Activated CD8-positive, alpha-beta T cell treated with anti-CD3 and anti-CD28 coated beads for 36 hours (primary cell): ENCODE measurements around the gene RPP14. TPM values are rescaled to one million over a fixed set of nuclear protein-coding genes. Genes with fewer than 3 reads are reported as not detected.
A peak's percentile ranks its signal among the peaks of the same experiment; 100 is the strongest.

ENCODE experiments used
- ATAC-seq: fragments of 200-7000 bp; cut with Tn5 transposase; one replicate; pipeline ENCODE4 v1.10.0; 2021; ENCODE audit warnings: mild to moderate bottlenecking, moderate library complexity
- CTCF ChIA-PET: fragments of 350-600 bp; sonication (Branson Sonifier 250); formaldehyde crosslinking; loops from one replicate; lab custom pipeline; 2021; ENCODE audit warnings: antibody characterized with exemption; lab: Charles Lee
- POLR2A ChIA-PET: fragments of 350-600 bp; sonication (Branson Sonifier 250); formaldehyde crosslinking; loops from one replicate; lab custom pipeline; 2021; ENCODE audit warnings: antibody characterized with exemption; lab: Charles Lee
- DNase-seq: peaks from one replicate; pipeline ENCODE4 v3.0.0-alpha.2; 2020
- H3K27ac Mint-ChIP-seq: one replicate; pipeline ENCODE4 v1.8.0; 2021; ENCODE audit warnings: mild to moderate bottlenecking, mixed read lengths
- H3K27me3 Mint-ChIP-seq: one replicate; pipeline ENCODE4 v1.8.0; 2021; ENCODE audit warnings: mixed read lengths
- H3K36me3 Mint-ChIP-seq: one replicate; pipeline ENCODE4 v1.8.0; 2021; ENCODE audit warnings: low read depth, mixed read lengths
- H3K4me1 Mint-ChIP-seq: one replicate; pipeline ENCODE4 v1.8.0; 2021; ENCODE audit warnings: low read depth, mixed read lengths
- H3K4me3 Mint-ChIP-seq: one replicate; pipeline ENCODE4 v1.8.0; 2021; ENCODE audit warnings: mild to moderate bottlenecking, moderate library complexity, mixed read lengths
- H3K9me3 Mint-ChIP-seq: one replicate; pipeline ENCODE4 v1.8.0; 2021; ENCODE audit warnings: mixed read lengths
- intact Hi-C: fragments of 100-400 bp; cut with micrococcal nuclease; formaldehyde crosslinking; loops from one replicate; pipeline ENCODE4 v1.10.0; 2022
- total RNA-seq, 2 experiments: library from RNA; stranded (reverse); gene quantifications; one replicate each; pipeline ENCODE4 v1.2.3, GENCODE V29; 2021
- TF ChIP-seq, protein P1 (sequence below): fragments of 200-600 bp; IDR thresholded peaks from one replicate; pipeline ENCODE4 v1.8.0; 2022; ENCODE audit warnings: antibody characterized with exemption, mild to moderate bottlenecking

RPP14 gene
- total RNA-seq, 2 experiments from 2014 or later = 16.1 to 18.0 TPM

- H3K27me3 Mint-ChIP-seq = peaks cover 17% of the 10 kb centered on the region
- no peaks in the 10 kb centered on the region for H3K4me1 Mint-ChIP-seq
- ChIA-PET CTCF (interaction anchor here (1.2 to 4.4 kb wide), 5 partner anchors 9 to 121 kb away, joined by 3 to 35 read pairs (median 12); partner anchors contain the start of genes HTD2 and RPP14), POLR2A (no interaction called here)
- no peak for ATAC-seq
- H3K9me3 Mint-ChIP-seq = peaks cover 3% of the 10 kb centered on the region
- intact Hi-C loops = no loop called here
- no peak for DNase-seq
- H3K36me3 Mint-ChIP-seq = no peaks in the 10 kb centered on the region
- no peak overlapping the region for H3K4me3 Mint-ChIP-seq
- TF ChIP-seq, protein P1, sequence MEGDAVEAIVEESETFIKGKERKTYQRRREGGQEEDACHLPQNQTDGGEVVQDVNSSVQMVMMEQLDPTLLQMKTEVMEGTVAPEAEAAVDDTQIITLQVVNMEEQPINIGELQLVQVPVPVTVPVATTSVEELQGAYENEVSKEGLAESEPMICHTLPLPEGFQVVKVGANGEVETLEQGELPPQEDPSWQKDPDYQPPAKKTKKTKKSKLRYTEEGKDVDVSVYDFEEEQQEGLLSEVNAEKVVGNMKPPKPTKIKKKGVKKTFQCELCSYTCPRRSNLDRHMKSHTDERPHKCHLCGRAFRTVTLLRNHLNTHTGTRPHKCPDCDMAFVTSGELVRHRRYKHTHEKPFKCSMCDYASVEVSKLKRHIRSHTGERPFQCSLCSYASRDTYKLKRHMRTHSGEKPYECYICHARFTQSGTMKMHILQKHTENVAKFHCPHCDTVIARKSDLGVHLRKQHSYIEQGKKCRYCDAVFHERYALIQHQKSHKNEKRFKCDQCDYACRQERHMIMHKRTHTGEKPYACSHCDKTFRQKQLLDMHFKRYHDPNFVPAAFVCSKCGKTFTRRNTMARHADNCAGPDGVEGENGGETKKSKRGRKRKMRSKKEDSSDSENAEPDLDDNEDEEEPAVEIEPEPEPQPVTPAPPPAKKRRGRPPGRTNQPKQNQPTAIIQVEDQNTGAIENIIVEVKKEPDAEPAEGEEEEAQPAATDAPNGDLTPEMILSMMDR = no peak
- H3K27ac Mint-ChIP-seq = no peak overlapping the region
These were observed 7.9 kb upstream of the RPP14 start for GRCh38 chr3:58298190-58298589.

DNA sequence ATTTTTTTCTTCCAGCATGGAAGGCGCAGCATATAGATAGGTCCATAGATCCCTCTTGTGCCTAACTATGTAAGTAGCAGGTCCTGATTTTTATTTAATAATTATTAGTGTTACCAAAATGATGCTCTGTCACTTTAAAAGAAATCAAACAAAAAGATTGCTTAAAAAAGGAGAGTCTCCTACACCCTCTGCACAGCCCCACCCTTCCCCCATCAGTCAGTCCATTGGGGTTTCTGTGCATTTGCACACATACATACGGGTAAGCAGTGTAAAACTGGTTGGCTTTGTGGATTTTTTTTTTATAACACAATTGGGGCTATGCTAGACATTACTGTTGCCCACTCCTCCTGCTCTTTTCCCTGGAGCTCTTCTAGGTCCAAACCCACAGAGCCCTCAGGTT, 7.0 kb upstream of the RPP14 start:
- ATAC-seq = no peak
- TF ChIP-seq, protein P1 = no peak
- no peak for DNase-seq
- H3K36me3 Mint-ChIP-seq = no peaks in the 10 kb centered on the region
- no peaks in the 10 kb centered on the region for H3K4me1 Mint-ChIP-seq
- H3K4me3 Mint-ChIP-seq = no peak overlapping the region
- intact Hi-C loops = no loop called here
- ChIA-PET POLR2A (no interaction called here), CTCF (interaction anchor here (1.3 to 4.4 kb wide), 5 partner anchors 80 to 122 kb away, joined by 3 to 35 read pairs (median 6); no protein-coding TSS in a partner anchor)
- peaks cover 17% of the 10 kb centered on the region for H3K27me3 Mint-ChIP-seq
- H3K27ac Mint-ChIP-seq = no peak overlapping the region
- H3K9me3 Mint-ChIP-seq = peaks cover 3% of the 10 kb centered on the region

- TF ChIP-seq, protein P1 = peak; percentile 58
- Mint-ChIP-seq H3K27ac (no peak overlapping the region), H3K36me3 (no peaks in the 10 kb centered on the region), H3K4me1 (no peaks in the 10 kb centered on the region), H3K27me3 (peaks cover 17% of the 10 kb centered on the region), H3K9me3 (peaks cover 3% of the 10 kb centered on the region), H3K4me3 (no peak overlapping the region)
- intact Hi-C loops = loop anchor here (5.0 kb wide), 1 partner anchor 113 kb away; no protein-coding TSS in a partner anchor
- ATAC-seq (no peak), DNase-seq (no peak)
- CTCF ChIA-PET = interaction anchor here (0.7 to 4.4 kb wide), 16 partner anchors 30 to 137 kb away, joined by 3 to 35 read pairs (median 3); no protein-coding TSS in a partner anchor
- POLR2A ChIA-PET = interaction anchor here (0.7 kb wide), 1 partner anchor 120 kb away, joined by 3 read pairs; no protein-coding TSS in a partner anchor
These were observed 6.1 kb upstream of the RPP14 start for GRCh38 chr3:58299839-58300516.

- H3K27ac Mint-ChIP-seq = peak overlapping the region; percentile 100
- H3K4me1 Mint-ChIP-seq = peaks cover 25% of the 10 kb centered on the region
- H3K27me3 Mint-ChIP-seq = no peaks in the 10 kb centered on the region
- TF ChIP-seq, protein P1 = peak; percentile 62
- intact Hi-C loops = loop anchor here (5.0 kb wide), 3 partner anchors 70 to 225 kb away; partner anchors contain the start of gene ABHD6
- ChIA-PET CTCF (interaction anchor here (0.7 to 7.0 kb wide), 24 partner anchors 11 to 227 kb away, joined by 3 to 87 read pairs (median 10); partner anchors contain the start of genes ABHD6, KCTD6 and PXK), POLR2A (interaction anchor here (1.1 to 3.5 kb wide), 6 partner anchors 8 to 185 kb away, joined by 3 to 16 read pairs (median 7); partner anchors contain the start of gene PXK)
- peak overlapping the region; percentile 97 for H3K4me3 Mint-ChIP-seq
- H3K36me3 Mint-ChIP-seq = peaks cover 36% of the 10 kb centered on the region
- no peaks in the 10 kb centered on the region for H3K9me3 Mint-ChIP-seq
- no peak for ATAC-seq
- DNase-seq = peak; percentile 73
These were observed 1.7 kb downstream of the RPP14 start for GRCh38 chr3:58307639-58308215.
